ENCODE data around the gene DOCK10. TPM values are rescaled to one million over a fixed set of nuclear protein-coding genes. Genes with fewer than 3 reads are reported as not detected.

Gene DOCK10
- total and polyA plus RNA-seq, 9 of the 15 experiments (the other 6 are each of a cell fraction or from before 2014, with no cell fraction given), result 0.01 to 0.87 (median 0.18) TPM

- Histone ChIP-seq H4K20me1 (replicated peaks; ENCODE audit: control insufficient read depth, insufficient read depth, low read length) (no peaks in the 10 kb centered on the region), H3K27ac (ENCODE audit: extremely low read depth, low read depth, low read length) (no peak overlapping the region), H3K36me3 (ENCODE audit: control insufficient read depth, insufficient read depth, low read length) (no peaks in the 10 kb centered on the region), H3K27me3 (ENCODE audit: control insufficient read depth in 2 of 2, insufficient read depth in 2 of 2, low read length in 2 of 2) (no peaks in the 10 kb centered on the region), H3K9ac (ENCODE audit: insufficient read depth in 1 of 2, low read depth in 2 of 2, low read length in 2 of 2) (no peak overlapping the region), H3K9me1 (ENCODE audit: control insufficient read depth, insufficient read depth, low read length) (no peaks in the 10 kb centered on the region), H3K4me2 (ENCODE audit: insufficient read depth, low read length) (no peak overlapping the region), H3K79me2 (ENCODE audit: control insufficient read depth, insufficient read depth, low read length) (no peaks in the 10 kb centered on the region), H3K9me3 (replicated peaks; ENCODE audit: control insufficient read depth, insufficient read depth, low read depth, low read length) (no peaks in the 10 kb centered on the region; the same call in 1 of the 2 replicates), H3K4me3 (no peak overlapping the region), H2AFZ (ENCODE audit: low read depth, low read length) (no peak overlapping the region), H3K4me1 (replicated peaks in 1 of 2; ENCODE audit: control insufficient read depth in 2 of 2, insufficient read depth in 2 of 2, low read length in 2 of 2) (no peaks in the 10 kb centered on the region)
- DNase-seq (ENCODE audit: extremely low read depth in 1 of 4, low spot score in 3 of 4), result no peak
- in situ Hi-C loops (cut with MboI), result no loop called here
- intact Hi-C loops (cut with micrococcal nuclease), result no loop called here
- no TSS peak for BruUV-seq (replicated peaks)
- ChIA-PET CTCF (ENCODE audit: low intra/inter-chr PET ratio) (no interaction called here), POLR2A (no interaction called here)
- WGBS (ENCODE audit: insufficient coverage, low coverage, missing lambda C conversion rate), result no CpG with 5 or more reads among the region's 1 CpG
- ATAC-seq, result no peak
- TF ChIP-seq SLC30A9 (CRISPR knock-in tag; IDR thresholded peaks at IDR 0.05), result no peak
- TF ChIP-seq, protein P1, sequence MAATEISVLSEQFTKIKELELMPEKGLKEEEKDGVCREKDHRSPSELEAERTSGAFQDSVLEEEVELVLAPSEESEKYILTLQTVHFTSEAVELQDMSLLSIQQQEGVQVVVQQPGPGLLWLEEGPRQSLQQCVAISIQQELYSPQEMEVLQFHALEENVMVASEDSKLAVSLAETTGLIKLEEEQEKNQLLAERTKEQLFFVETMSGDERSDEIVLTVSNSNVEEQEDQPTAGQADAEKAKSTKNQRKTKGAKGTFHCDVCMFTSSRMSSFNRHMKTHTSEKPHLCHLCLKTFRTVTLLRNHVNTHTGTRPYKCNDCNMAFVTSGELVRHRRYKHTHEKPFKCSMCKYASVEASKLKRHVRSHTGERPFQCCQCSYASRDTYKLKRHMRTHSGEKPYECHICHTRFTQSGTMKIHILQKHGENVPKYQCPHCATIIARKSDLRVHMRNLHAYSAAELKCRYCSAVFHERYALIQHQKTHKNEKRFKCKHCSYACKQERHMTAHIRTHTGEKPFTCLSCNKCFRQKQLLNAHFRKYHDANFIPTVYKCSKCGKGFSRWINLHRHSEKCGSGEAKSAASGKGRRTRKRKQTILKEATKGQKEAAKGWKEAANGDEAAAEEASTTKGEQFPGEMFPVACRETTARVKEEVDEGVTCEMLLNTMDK (IDR thresholded peaks at IDR 0.05; ENCODE audit: borderline replicate concordance, insufficient read depth, low read depth, low read length, poor library complexity, severe bottlenecking), result no peak
- FAIRE-seq, result no peak
These were observed 11.4 kb downstream of the DOCK10 start for GRCh38 chr2:225030893-225031292.

- Histone ChIP-seq H3K4me2 (ENCODE audit: insufficient read depth, low read length) (no peak overlapping the region), H4K20me1 (replicated peaks; ENCODE audit: control insufficient read depth, insufficient read depth, low read length) (no peaks in the 10 kb centered on the region), H3K27me3 (ENCODE audit: control insufficient read depth in 2 of 2, insufficient read depth in 2 of 2, low read length in 2 of 2) (no peaks in the 10 kb centered on the region), H3K4me1 (replicated peaks in 1 of 2; ENCODE audit: control insufficient read depth in 2 of 2, insufficient read depth in 2 of 2, low read length in 2 of 2) (no peaks in the 10 kb centered on the region), H3K79me2 (ENCODE audit: control insufficient read depth, insufficient read depth, low read length) (no peaks in the 10 kb centered on the region), H3K9ac (ENCODE audit: insufficient read depth in 1 of 2, low read depth in 2 of 2, low read length in 2 of 2) (no peak overlapping the region), H2AFZ (ENCODE audit: low read depth, low read length) (no peak overlapping the region), H3K4me3 (no peak overlapping the region), H3K36me3 (ENCODE audit: control insufficient read depth, insufficient read depth, low read length) (no peaks in the 10 kb centered on the region), H3K9me3 (replicated peaks; ENCODE audit: control insufficient read depth, insufficient read depth, low read depth, low read length) (no peaks in the 10 kb centered on the region; the same call in 1 of the 2 replicates), H3K9me1 (ENCODE audit: control insufficient read depth, insufficient read depth, low read length) (no peaks in the 10 kb centered on the region), H3K27ac (ENCODE audit: extremely low read depth, low read depth, low read length) (no peak overlapping the region)
- in situ Hi-C loops (cut with MboI), result no loop called here
- FAIRE-seq (no peak), ATAC-seq (no peak), DNase-seq (ENCODE audit: extremely low read depth in 1 of 4, low spot score in 3 of 4) (no peak)
- TF ChIP-seq ZNF639 (CRISPR knock-in tag; conservative IDR thresholded peaks at IDR 0.05 in 1 of 2, IDR thresholded peaks at IDR 0.05 in 1 of 2), result no peak
- TF ChIP-seq BRF2 (IDR thresholded peaks at IDR 0.05; ENCODE audit: borderline replicate concordance, insufficient read depth, insufficient read length), result no peak
- no TSS peak for BruUV-seq (replicated peaks)
- intact Hi-C loops (cut with micrococcal nuclease), result no loop called here
- ChIA-PET POLR2A (no interaction called here), CTCF (ENCODE audit: low intra/inter-chr PET ratio) (no interaction called here)
- WGBS (ENCODE audit: insufficient coverage, low coverage, missing lambda C conversion rate), result 0% methylated on average over 6 of the region's 8 CpGs
These were observed 12.1 kb downstream of the DOCK10 start for GRCh38 chr2:225030203-225030602.

Data from K562 (cell line).